Immature natural killer cell (primary cell): ENCODE data around the gene KCTD2. TPM values are rescaled to one million over a fixed set of nuclear protein-coding genes. Genes with fewer than 3 reads are reported as not detected.
A peak's percentile ranks its signal among the peaks of the same experiment; 100 is the strongest.
"Not testable (repeated sequence)": the region's sequence is repeated elsewhere in the genome, so short reads cannot be mapped to it uniquely, and the experiment has no call there.

Experiments used
- DNase-seq, 3 donors: peaks; one replicate each; pipeline ENCODE4 v3.0.0; 2022; ENCODE audit warnings: mixed read lengths in 1 of 3
- H3K27ac Mint-ChIP-seq, 6 donors: one replicate each; pipeline ENCODE4 v1.8.0; 2020; ENCODE audit warnings: mixed read lengths in 6 of 6, mild to moderate bottlenecking in 5 of 6, inconsistent platforms in 4 of 6, moderate library complexity in 3 of 6
- H3K27me3 Mint-ChIP-seq, 3 donors: one replicate each; pipeline ENCODE4 v1.8.0; 2020 to 2021; ENCODE audit warnings: low read depth in 3 of 3, mild to moderate bottlenecking in 3 of 3, mixed read lengths in 3 of 3, moderate library complexity in 3 of 3, inconsistent platforms in 1 of 3
- H3K36me3 Mint-ChIP-seq, 3 donors: one replicate each; pipeline ENCODE4 v1.8.0; 2020; ENCODE audit warnings: mixed read lengths in 3 of 3, inconsistent platforms in 2 of 3, mild to moderate bottlenecking in 2 of 3
- H3K4me1 Mint-ChIP-seq, 2 donors: one replicate each; pipeline ENCODE4 v1.8.0; 2020; ENCODE audit warnings: inconsistent platforms in 2 of 2, mild to moderate bottlenecking in 2 of 2, mixed read lengths in 2 of 2, moderate library complexity in 1 of 2
- H3K4me3 Mint-ChIP-seq, 5 donors: one replicate each; pipeline ENCODE4 v1.8.0; 2020; ENCODE audit warnings: mild to moderate bottlenecking in 5 of 5, mixed read lengths in 5 of 5, inconsistent platforms in 3 of 5, moderate library complexity in 3 of 5
- H3K9me3 Mint-ChIP-seq, 6 donors: one replicate each; pipeline ENCODE4 v1.8.0; 2020; ENCODE audit warnings: mild to moderate bottlenecking in 6 of 6, mixed read lengths in 6 of 6, inconsistent platforms in 4 of 6, moderate library complexity in 3 of 6
- polyA plus RNA-seq, 3 donors: library from polyadenylated mRNA; unstranded; fragments of 300-500 nt; fragmentation: Illumina TruSeq; gene quantifications; one replicate each; pipeline ENCODE4 v1.2.3, GENCODE V29; 2021

Gene KCTD2, protein sequence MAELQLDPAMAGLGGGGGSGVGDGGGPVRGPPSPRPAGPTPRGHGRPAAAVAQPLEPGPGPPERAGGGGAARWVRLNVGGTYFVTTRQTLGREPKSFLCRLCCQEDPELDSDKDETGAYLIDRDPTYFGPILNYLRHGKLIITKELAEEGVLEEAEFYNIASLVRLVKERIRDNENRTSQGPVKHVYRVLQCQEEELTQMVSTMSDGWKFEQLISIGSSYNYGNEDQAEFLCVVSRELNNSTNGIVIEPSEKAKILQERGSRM
- 1 to 10 TPM; 2.3 to 6.0 (median 4.4) TPM for polyA plus RNA-seq

- Mint-ChIP-seq H3K4me3 (peak within 1 kb of the TSS; percentile 94 to 95 (median 95)), H3K27ac (peak within 1 kb of the TSS; percentile 89 to 97 (median 94)), H3K27me3 (peaks cover 0 to 4% (median 0%) of the 10 kb centered on the region in 3 donors), H3K36me3 (peaks cover 4 to 8% (median 5%) of the 10 kb centered on the region in 3 donors), H3K9me3 (no peaks in the 10 kb centered on the region), H3K4me1 (peaks cover 36 to 49% of the 10 kb centered on the region in 2 donors)
- peak; percentile 94 to 96 (median 94) for DNase-seq
Measured at GRCh38 chr17:75046407-75047289, at the start of gene KCTD2, which contains the start of gene ATP5PD. Gene KCTD2, plus strand, starts transcription at chr17:75047225. Its CDS starts 26 bp downstream, at chr17:75047251. Gene ATP5PD, minus strand, starts transcription at chr17:75046969. Its CDS starts 4,319 bp downstream, at chr17:75042650.

GRCh38 chr17:74998783-74999182, 48.2 kb upstream of the KCTD2 start:
- H3K9me3 Mint-ChIP-seq: no peaks in the 10 kb centered on the region
- peak overlapping the region in 1 of 6 donors; percentile 0 for H3K27ac Mint-ChIP-seq
- no peaks in the 10 kb centered on the region for H3K36me3 Mint-ChIP-seq
- DNase-seq: no peak
- H3K27me3 Mint-ChIP-seq: peaks cover 0 to 6% (median 2%) of the 10 kb centered on the region in 3 donors
- H3K4me1 Mint-ChIP-seq: peaks cover 0 to 5% of the 10 kb centered on the region in 2 donors
- no peak overlapping the region for H3K4me3 Mint-ChIP-seq

GRCh38 chr17:74999523-74999922, 47.5 kb upstream of the KCTD2 start:
- DNase-seq: no peak
- peaks cover 0 to 6% (median 2%) of the 10 kb centered on the region in 3 donors for H3K27me3 Mint-ChIP-seq
- no peaks in the 10 kb centered on the region for H3K9me3 Mint-ChIP-seq
- no peak overlapping the region for H3K4me3 Mint-ChIP-seq
- H3K27ac Mint-ChIP-seq: no peak overlapping the region
- no peaks in the 10 kb centered on the region for H3K36me3 Mint-ChIP-seq
- H3K4me1 Mint-ChIP-seq: peaks cover 0 to 5% of the 10 kb centered on the region in 2 donors

DNA sequence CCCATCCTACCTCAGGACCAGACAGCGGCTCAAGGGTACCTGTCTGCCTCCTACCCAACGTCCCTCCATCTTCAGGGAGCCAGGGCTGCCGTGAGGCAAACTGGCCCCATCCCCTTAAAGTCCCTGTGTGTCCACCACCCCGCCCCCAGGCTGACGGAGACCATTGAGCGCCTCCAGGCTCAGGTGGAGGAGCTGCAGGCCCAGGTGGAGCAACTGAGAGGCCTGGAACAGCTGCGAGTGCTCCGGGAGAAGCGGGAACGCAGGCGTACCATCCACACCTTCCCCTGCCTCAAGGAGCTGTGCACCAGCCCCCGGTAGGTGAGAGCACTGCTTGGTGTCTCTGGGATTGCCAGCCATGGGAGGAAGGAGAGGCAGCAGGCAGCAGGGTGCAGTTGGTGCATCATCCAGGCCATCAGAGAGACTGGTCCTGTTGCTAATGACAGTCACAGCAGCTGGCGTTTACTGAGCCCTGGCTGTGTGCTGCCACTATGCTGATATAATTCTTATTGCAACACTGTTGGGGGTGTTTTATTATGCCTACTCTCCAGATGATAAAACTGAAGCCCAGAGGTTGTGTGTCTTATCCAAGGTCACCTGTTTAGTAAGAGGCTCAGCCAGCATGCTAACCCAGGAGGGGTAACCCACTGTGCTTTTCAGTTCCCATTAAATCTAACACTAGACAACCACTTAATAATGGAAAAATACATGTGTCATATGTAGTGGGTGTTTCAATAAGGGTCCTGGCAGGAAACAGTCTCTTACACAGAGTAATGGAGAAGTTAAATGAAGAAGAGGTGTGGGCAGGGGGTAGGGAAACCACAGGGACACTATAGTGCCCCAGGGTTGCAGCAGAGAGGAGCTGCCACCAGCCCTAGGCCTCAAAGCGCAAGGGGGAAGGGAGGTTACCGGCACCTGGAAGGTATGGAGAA, 44.8 kb upstream of the KCTD2 start:
- no peaks in the 10 kb centered on the region for H3K9me3 Mint-ChIP-seq
- H3K4me1 Mint-ChIP-seq: peaks cover 0 to 5% of the 10 kb centered on the region in 2 donors
- H3K36me3 Mint-ChIP-seq: no peaks in the 10 kb centered on the region
- peaks cover 2 to 6% (median 2%) of the 10 kb centered on the region in 3 donors for H3K27me3 Mint-ChIP-seq
- no peak overlapping the region for H3K27ac Mint-ChIP-seq
- no peak overlapping the region for H3K4me3 Mint-ChIP-seq
- no peak for DNase-seq

DNA sequence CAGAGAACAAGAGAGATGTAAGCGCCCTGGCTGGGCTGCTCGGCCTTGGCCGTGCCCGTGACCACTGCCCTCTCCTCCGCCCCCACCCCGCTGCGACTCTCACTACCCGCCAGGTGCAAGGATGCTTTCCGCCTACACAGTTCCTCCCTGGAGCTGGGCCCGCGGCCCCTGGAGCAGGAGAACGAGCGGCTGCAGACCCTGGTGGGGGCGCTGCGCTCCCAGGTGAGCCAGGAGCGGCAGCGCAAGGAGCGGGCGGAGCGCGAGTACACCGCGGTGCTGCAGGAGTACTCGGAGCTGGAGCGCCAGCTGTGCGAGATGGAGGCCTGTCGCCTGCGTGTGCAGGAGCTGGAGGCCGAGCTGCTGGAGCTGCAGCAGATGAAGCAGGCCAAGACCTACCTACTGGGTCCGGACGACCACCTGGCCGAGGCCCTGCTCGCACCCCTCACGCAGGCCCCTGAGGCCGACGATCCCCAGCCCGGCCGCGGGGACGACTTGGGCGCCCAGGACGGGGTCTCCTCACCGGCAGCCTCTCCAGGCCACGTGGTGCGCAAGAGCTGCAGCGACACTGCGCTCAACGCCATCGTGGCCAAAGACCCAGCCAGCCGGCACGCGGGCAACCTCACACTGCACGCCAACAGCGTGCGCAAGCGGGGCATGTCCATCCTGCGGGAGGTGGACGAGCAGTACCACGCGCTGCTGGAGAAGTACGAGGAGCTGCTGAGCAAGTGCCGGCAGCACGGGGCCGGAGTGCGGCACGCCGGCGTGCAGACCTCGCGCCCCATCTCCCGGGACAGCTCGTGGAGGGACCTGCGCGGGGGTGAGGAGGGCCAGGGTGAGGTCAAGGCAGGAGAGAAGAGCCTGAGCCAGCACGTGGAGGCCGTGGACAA, 43.7 kb upstream of the KCTD2 start:
- no peak for DNase-seq
- Mint-ChIP-seq H3K27ac (no peak overlapping the region), H3K36me3 (no peaks in the 10 kb centered on the region), H3K9me3 (no peaks in the 10 kb centered on the region), H3K27me3 (peaks cover 2 to 8% (median 3%) of the 10 kb centered on the region in 3 donors), H3K4me3 (no peak overlapping the region), H3K4me1 (peaks cover 0 to 4% of the 10 kb centered on the region in 2 donors)

- no peak for DNase-seq
- Mint-ChIP-seq H3K27me3 (peaks cover 2 to 8% (median 3%) of the 10 kb centered on the region in 3 donors), H3K36me3 (no peaks in the 10 kb centered on the region), H3K9me3 (no peaks in the 10 kb centered on the region), H3K4me1 (no peaks in the 10 kb centered on the region), H3K27ac (no peak overlapping the region), H3K4me3 (no peak overlapping the region)
Measured at GRCh38 chr17:75003957-75004355, 43.1 kb upstream of the KCTD2 start.

- Mint-ChIP-seq H3K4me3 (no peak overlapping the region), H3K36me3 (no peaks in the 10 kb centered on the region), H3K4me1 (no peaks in the 10 kb centered on the region), H3K27ac (no peak overlapping the region), H3K9me3 (no peaks in the 10 kb centered on the region), H3K27me3 (peaks cover 2 to 8% (median 3%) of the 10 kb centered on the region in 3 donors)
- DNase-seq: no peak
Measured at GRCh38 chr17:75004371-75004770, 42.7 kb upstream of the KCTD2 start.

DNA sequence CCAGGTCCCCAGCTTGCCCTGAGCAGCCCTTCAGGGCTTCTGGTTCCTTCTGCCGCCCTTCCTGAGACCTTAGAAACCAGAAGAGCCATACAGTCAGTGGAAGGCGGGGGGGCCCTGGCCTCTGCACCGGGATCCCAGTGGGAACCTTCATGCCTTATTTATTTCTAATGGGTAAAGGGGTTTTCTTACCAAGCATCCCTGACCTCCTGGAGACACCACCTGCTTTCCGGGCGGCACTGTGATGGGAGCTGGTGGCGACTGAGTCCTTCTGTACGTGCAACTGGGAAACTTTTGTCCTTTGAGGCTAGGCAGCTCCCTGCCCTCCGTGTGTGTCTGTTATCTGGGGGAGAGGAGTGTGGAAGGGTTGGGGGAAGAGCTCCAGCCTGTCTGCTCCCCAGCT, 41.7 kb upstream of the KCTD2 start:
- DNase-seq: no peak
- no peaks in the 10 kb centered on the region for H3K36me3 Mint-ChIP-seq
- no peaks in the 10 kb centered on the region for H3K9me3 Mint-ChIP-seq
- H3K27ac Mint-ChIP-seq: no peak overlapping the region
- no peak overlapping the region for H3K4me3 Mint-ChIP-seq
- H3K27me3 Mint-ChIP-seq: peaks cover 2 to 8% (median 3%) of the 10 kb centered on the region in 3 donors
- no peaks in the 10 kb centered on the region for H3K4me1 Mint-ChIP-seq

DNA sequence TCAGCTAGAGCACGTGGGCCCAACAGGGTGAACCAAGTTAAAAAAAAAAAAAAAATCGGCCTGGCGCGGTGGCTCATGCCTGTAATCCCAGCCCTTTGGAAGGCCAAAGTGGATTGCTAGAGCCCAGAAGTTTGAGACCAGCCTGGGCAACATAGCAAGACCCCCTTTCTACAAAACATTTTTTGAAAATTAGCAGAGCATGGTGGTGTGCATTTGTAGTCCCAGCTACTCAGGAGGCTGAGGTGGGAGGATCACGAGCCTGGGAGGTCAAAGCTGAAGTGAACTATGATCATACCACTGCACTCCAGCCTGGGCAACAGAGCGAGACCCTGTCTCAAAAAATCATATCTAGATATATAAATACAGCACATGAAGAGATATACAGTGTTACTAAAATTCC, 40.9 kb upstream of the KCTD2 start:
- DNase-seq, H3K27ac Mint-ChIP-seq, H3K4me1 Mint-ChIP-seq, H3K9me3 Mint-ChIP-seq, H3K27me3 Mint-ChIP-seq, H3K36me3 Mint-ChIP-seq, H3K4me3 Mint-ChIP-seq: not testable (repeated sequence)

GRCh38 chr17:75006653-75007052, 40.4 kb upstream of the KCTD2 start:
- Mint-ChIP-seq H3K27ac (no peak overlapping the region), H3K36me3 (no peaks in the 10 kb centered on the region), H3K27me3 (peaks cover 2 to 8% (median 3%) of the 10 kb centered on the region in 3 donors), H3K4me3 (no peak overlapping the region), H3K9me3 (no peaks in the 10 kb centered on the region), H3K4me1 (no peaks in the 10 kb centered on the region)
- no peak for DNase-seq

DNA sequence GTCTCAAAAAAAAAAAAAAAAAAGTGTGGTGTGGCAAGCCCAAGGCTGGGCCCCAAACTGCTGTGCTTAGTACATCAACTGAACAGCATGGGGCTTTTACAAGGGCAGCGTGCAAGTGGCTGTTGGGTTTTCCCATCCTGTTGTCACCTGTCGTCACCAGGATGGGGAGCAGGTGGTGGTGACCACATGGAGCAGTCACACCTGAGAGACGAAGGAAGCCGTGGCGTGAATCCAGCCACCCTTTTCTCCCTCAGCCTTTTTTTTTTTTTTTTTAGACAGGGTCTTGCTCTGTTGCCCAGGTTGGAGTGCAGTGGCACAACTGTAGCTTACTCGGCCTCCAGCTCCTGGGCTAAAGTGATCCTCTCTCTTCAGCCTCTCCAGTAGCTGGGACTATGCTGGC, 38.7 kb upstream of the KCTD2 start:
- H3K4me3 Mint-ChIP-seq: no peak overlapping the region
- DNase-seq: no peak
- H3K9me3 Mint-ChIP-seq: no peaks in the 10 kb centered on the region
- H3K27ac Mint-ChIP-seq: no peak overlapping the region
- H3K27me3 Mint-ChIP-seq: peaks cover 2% of the 10 kb centered on the region in 3 donors
- no peaks in the 10 kb centered on the region for H3K36me3 Mint-ChIP-seq
- peaks cover 13 to 14% of the 10 kb centered on the region in 2 donors for H3K4me1 Mint-ChIP-seq

- peaks cover 19 to 22% of the 10 kb centered on the region in 2 donors for H3K4me1 Mint-ChIP-seq
- no peak for DNase-seq
- no peaks in the 10 kb centered on the region for H3K9me3 Mint-ChIP-seq
- peaks cover 0 to 4% (median 4%) of the 10 kb centered on the region in 3 donors for H3K36me3 Mint-ChIP-seq
- no peak overlapping the region for H3K27ac Mint-ChIP-seq
- H3K27me3 Mint-ChIP-seq: peaks cover 2% of the 10 kb centered on the region in 3 donors
- H3K4me3 Mint-ChIP-seq: no peak overlapping the region
Measured at GRCh38 chr17:75009139-75009724, 37.8 kb upstream of the KCTD2 start.
